Endodermal cell (in vitro differentiated cells): ENCODE measurements around the gene MAVS. TPM values are rescaled to one million over a fixed set of nuclear protein-coding genes. Genes with fewer than 3 reads are reported as not detected.

Experiments used
- DNase-seq: peaks from one replicate; pipeline ENCODE4 v3.0.0-alpha.2; 2017
- H3K27ac ChIP-seq: 2 replicates; pipeline ENCODE4 v1.5.1; 2013; ENCODE audit warnings: mild to moderate bottlenecking, low read depth, low read length, moderate library complexity
- H3K27me3 ChIP-seq: 2 replicates; pipeline ENCODE4 v1.6.1; 2013; ENCODE audit warnings: mild to moderate bottlenecking, low read length, moderate library complexity; ENCODE audit not compliant: insufficient read depth, control insufficient read depth, poor library complexity, severe bottlenecking
- H3K36me3 ChIP-seq: 2 replicates; pipeline ENCODE4 v1.7.0; 2013; ENCODE audit warnings: mild to moderate bottlenecking, low read length, moderate library complexity; ENCODE audit not compliant: control insufficient read depth, insufficient read depth
- H3K4me1 ChIP-seq: one replicate; pipeline ENCODE4 v1.7.0; 2013; ENCODE audit warnings: low read length; ENCODE audit not compliant: control insufficient read depth, insufficient read depth
- H3K4me3 ChIP-seq: 2 replicates; pipeline ENCODE4 v1.5.1; 2013; ENCODE audit warnings: mild to moderate bottlenecking, low read length, moderate library complexity
- H3K9ac ChIP-seq: 2 replicates; pipeline ENCODE4 v1.6.1; 2013; ENCODE audit warnings: mild to moderate bottlenecking, low read length, moderate library complexity; ENCODE audit not compliant: poor library complexity, severe bottlenecking; ENCODE audit errors: extremely low read depth
- H3K9me3 ChIP-seq: 2 replicates; pipeline ENCODE4 v1.6.1; 2013; ENCODE audit warnings: mild to moderate bottlenecking, low read length, moderate library complexity; ENCODE audit not compliant: control insufficient read depth
- H3K27ac Mint-ChIP-seq: 2 replicates; pipeline ENCODE4 v1.8.0; 2020; ENCODE audit warnings: mixed read lengths
- H3K27me3 Mint-ChIP-seq: 2 replicates; pipeline ENCODE4 v1.8.0; 2021; ENCODE audit warnings: mild to moderate bottlenecking, mixed read lengths; ENCODE audit not compliant: insufficient read depth
- H3K36me3 Mint-ChIP-seq: 2 replicates; pipeline ENCODE4 v1.8.0; 2020; ENCODE audit warnings: low read depth, mixed read lengths
- H3K4me1 Mint-ChIP-seq: 2 replicates; pipeline ENCODE4 v1.8.0; 2020; ENCODE audit warnings: mixed read lengths
- H3K4me3 Mint-ChIP-seq: 2 replicates; pipeline ENCODE4 v1.8.0; 2020; ENCODE audit warnings: mild to moderate bottlenecking, moderate library complexity, mixed read lengths
- H3K9me3 Mint-ChIP-seq: 2 replicates; pipeline ENCODE4 v1.8.0; 2020; ENCODE audit warnings: mild to moderate bottlenecking, mixed read lengths
- CTCF ChIP-seq: fragments of 200-600 bp; sonication (generic); conservative IDR thresholded peaks from 2 replicates; pipeline ENCODE4 v1.5.0; 2021; ENCODE audit warnings: antibody characterized with exemption, mild to moderate bottlenecking
- WGBS, 2 experiments: methylation state at CpG; one replicate each; pipeline versions ENCODE4 v1.1.5 to v1.1.7; 2013; ENCODE audit warnings: missing lambda C conversion rate in 2 of 2, mixed read lengths in 1 of 2; ENCODE audit not compliant: insufficient coverage in 1 of 2, insufficient read length in 1 of 2; 5-methylcytosine and 5-hydroxymethylcytosine counted together
- total RNA-seq, 2 donors: library from RNA; stranded (reverse); fragmentation: NEBNext Ultra II Directional in 1 of 2; extraction: Animal tissue kit (Norgen Biotek cat#: 25700) in 1 of 2; gene quantifications; 2 replicates in 1 of 2; 3 replicates in 1 of 2; pipeline ENCODE4 v1.2.1, GENCODE V29; 2021

The MAVS gene
- total RNA-seq, 2 donors from 2014 or later = 43.1 to 43.2 TPM

- Histone ChIP-seq H3K4me3 (peak overlapping the region; percentile 94), H3K27me3 (no peaks in the 10 kb centered on the region), H3K36me3 (peaks cover 22% of the 10 kb centered on the region), H3K4me1 (peaks cover 3% of the 10 kb centered on the region), H3K27ac (peak overlapping the region; percentile 98), H3K9ac (peak overlapping the region; percentile 96), H3K9me3 (no peaks in the 10 kb centered on the region)
- H3K4me3 Mint-ChIP-seq = peak overlapping the region; percentile 99
- peaks cover 38% of the 10 kb centered on the region for H3K36me3 Mint-ChIP-seq
- no peak for TF ChIP-seq CTCF
- no peak for DNase-seq
- H3K27me3 Mint-ChIP-seq = no peaks in the 10 kb centered on the region
- peak overlapping the region; percentile 91 for H3K27ac Mint-ChIP-seq
- whole genome bisulfite sequencing, 2 experiments = 38 to 41% methylated on average over 12 to 15 of the region's 15 CpGs
- H3K9me3 Mint-ChIP-seq = no peaks in the 10 kb centered on the region
- peaks cover 32% of the 10 kb centered on the region for H3K4me1 Mint-ChIP-seq
Observed at GRCh38 chr20:3887876-3888620, 41.4 kb downstream of the MAVS start.

- H3K36me3 ChIP-seq = peaks cover 28% of the 10 kb centered on the region
- TF ChIP-seq CTCF = peak; percentile 58
- Mint-ChIP-seq H3K4me3 (peak within 1 kb of the TSS; percentile 99), H3K36me3 (peaks cover 44% of the 10 kb centered on the region), H3K27ac (peak within 1 kb of the TSS; percentile 97), H3K27me3 (no peaks in the 10 kb centered on the region), H3K4me1 (peaks cover 37% of the 10 kb centered on the region), H3K9me3 (no peaks in the 10 kb centered on the region)
- no peaks in the 10 kb centered on the region for H3K9me3 ChIP-seq
- peak within 1 kb of the TSS; percentile 98 for H3K27ac ChIP-seq
- H3K4me1 ChIP-seq = peaks cover 3% of the 10 kb centered on the region
- H3K4me3 ChIP-seq = peak within 1 kb of the TSS; percentile 94
- H3K27me3 ChIP-seq = no peaks in the 10 kb centered on the region
- DNase-seq = peak; percentile 100
- WGBS, 2 experiments = 0% methylated on average over 22 to 70 of the region's 72 CpGs
- H3K9ac ChIP-seq = peak within 1 kb of the TSS; percentile 96
Observed at GRCh38 chr20:3888622-3889488, 42.2 kb downstream of the MAVS start, which contains the start of gene PANK2. TSS of gene PANK2 (plus strand) at chr20:3889387.

- Histone ChIP-seq H3K9ac (peak overlapping the region; percentile 96), H3K27ac (peak overlapping the region; percentile 98), H3K9me3 (no peaks in the 10 kb centered on the region), H3K36me3 (peaks cover 31% of the 10 kb centered on the region), H3K4me3 (peak overlapping the region; percentile 94), H3K27me3 (no peaks in the 10 kb centered on the region), H3K4me1 (peaks cover 3% of the 10 kb centered on the region)
- Mint-ChIP-seq H3K27me3 (no peaks in the 10 kb centered on the region), H3K36me3 (peaks cover 43% of the 10 kb centered on the region), H3K4me3 (peak overlapping the region; percentile 99), H3K9me3 (no peaks in the 10 kb centered on the region), H3K4me1 (peaks cover 38% of the 10 kb centered on the region), H3K27ac (peak overlapping the region; percentile 97)
- TF ChIP-seq CTCF = no peak
- peak; percentile 63 for DNase-seq
- 0% methylated on average over 5 to 68 of the region's 68 CpGs for WGBS, 2 experiments
Observed at GRCh38 chr20:3889489-3890397, 43.1 kb downstream of the MAVS start.
